GM12891 (cell line): ENCODE results near the gene SLC7A1.
A peak's percentile ranks its signal among the peaks of the same experiment; 100 is the strongest.

Source experiments
- DNase-seq: peaks from one replicate; pipeline ENCODE4 v3.0.0; 2011; ENCODE audit warnings: low spot score; ENCODE audit not compliant: insufficient read length
- FAIRE-seq: peaks from 2 replicates; lab custom pipeline; 2011; peaks lifted over from hg19 to GRCh38; lab: Jason Lieb, UNC
- PAX5 ChIP-seq: IDR thresholded peaks from 2 replicates; pipeline ENCODE4 v1.6.1; 2011; ENCODE audit warnings: low read length, moderate library complexity, mild to moderate bottlenecking; ENCODE audit not compliant: insufficient read depth, severe bottlenecking
- POLR2A ChIP-seq: IDR thresholded peaks from 2 replicates; pipeline ENCODE4 v1.6.1; 2011; ENCODE audit warnings: low read depth, low read length, control low read depth
- POLR2AphosphoS5 ChIP-seq: IDR thresholded peaks from 2 replicates; pipeline ENCODE4 v1.6.1; 2011; ENCODE audit warnings: low read depth, low read length, control low read depth
- POU2F2 ChIP-seq: IDR thresholded peaks from 2 replicates; pipeline ENCODE4 v1.6.1; 2011; ENCODE audit warnings: low read depth, mild to moderate bottlenecking, control low read depth, low read length, moderate library complexity
- SPI1 ChIP-seq: IDR thresholded peaks from 2 replicates; pipeline ENCODE4 v1.6.1; 2011; ENCODE audit warnings: low read depth, low read length, control low read depth
- TAF1 ChIP-seq: IDR thresholded peaks from 2 replicates; pipeline ENCODE4 v1.6.1; 2011; ENCODE audit warnings: low read depth, low read length, control low read depth

SLC7A1 gene

DNA sequence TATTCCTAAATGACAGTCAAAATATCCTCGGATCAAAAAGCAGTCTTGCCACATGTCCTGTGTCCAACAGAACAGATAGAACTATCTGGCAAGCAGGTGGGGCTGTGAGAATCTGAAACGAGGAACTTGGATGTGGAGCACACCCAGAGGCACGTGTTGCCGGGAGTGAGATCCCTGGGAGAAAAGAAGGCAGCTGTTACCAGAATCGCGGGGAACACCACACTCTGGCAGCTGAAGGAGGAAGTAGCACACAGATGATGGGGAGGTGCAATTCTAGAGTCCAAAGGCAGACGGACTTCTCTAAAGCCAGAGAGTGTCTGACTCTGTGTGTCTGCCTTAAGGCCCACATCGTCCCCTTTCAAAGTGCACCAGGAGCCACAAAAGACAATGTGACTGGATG lies 22.3 kb downstream of the SLC7A1 start:
- TF ChIP-seq SPI1, result peak; percentile 42; the same call in 1 of the 2 replicates
- TF ChIP-seq TAF1, result no peak
- peak; percentile 87 for FAIRE-seq
- DNase-seq, result peak; percentile 22

GRCh38 chr13:29572575-29572974 lies 22.9 kb downstream of the SLC7A1 start:
- DNase-seq (no peak), FAIRE-seq (no peak)
- no peak for TF ChIP-seq PAX5
- TF ChIP-seq POLR2A, result no peak
- no peak for TF ChIP-seq POU2F2

- FAIRE-seq (no peak), DNase-seq (no peak)
- no peak for TF ChIP-seq TAF1
- TF ChIP-seq PAX5, result no peak
- no peak for TF ChIP-seq POLR2A
- no peak for TF ChIP-seq POLR2AphosphoS5
- TF ChIP-seq SPI1, result no peak
- TF ChIP-seq POU2F2, result no peak
Observed at GRCh38 chr13:29571876-29572570, 23.5 kb downstream of the SLC7A1 start.

- no peak for FAIRE-seq
- no peak for TF ChIP-seq TAF1
- DNase-seq, result no peak
Observed at GRCh38 chr13:29570051-29570654, 25.3 kb downstream of the SLC7A1 start.

DNA sequence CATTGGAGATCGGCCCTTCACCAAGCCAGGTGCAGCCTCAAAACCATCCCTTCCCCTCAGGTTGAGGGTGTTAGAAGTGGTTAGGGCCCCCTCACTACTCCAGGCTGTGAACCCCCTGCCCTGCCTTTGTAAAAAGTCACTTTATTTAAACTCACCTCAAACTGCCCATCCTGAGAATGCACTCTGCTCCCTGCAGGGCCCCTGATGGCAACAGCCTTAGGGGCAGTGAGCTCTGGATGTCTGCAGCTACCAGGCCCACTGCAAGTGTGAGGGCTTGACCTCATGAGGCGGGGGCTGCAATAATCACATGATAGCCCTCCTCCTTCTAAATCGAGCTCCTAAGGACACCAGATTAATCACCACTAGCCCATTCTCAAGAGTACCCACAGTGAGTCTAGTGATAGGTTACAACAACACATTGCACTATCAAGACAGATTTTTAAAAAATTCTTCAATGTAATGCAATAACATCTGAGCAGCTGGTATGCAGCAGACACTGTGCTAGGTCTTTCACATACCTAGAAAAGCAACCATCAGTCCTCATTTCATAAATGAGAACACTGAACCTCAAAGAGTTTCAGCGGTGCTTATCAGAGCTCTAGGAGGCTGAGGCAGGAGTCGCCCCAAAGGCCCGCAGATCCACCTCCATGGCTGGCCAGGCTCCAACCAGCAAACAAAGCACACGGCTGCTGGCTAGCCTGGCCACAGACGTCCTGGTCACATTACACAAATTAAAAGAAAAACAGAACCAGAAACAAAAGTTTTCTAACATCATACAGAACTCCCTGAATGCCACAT lies 26.0 kb downstream of the SLC7A1 start:
- FAIRE-seq (peak; percentile 13), DNase-seq (no peak)
- TF ChIP-seq SPI1, result no peak
- TF ChIP-seq POU2F2, result no peak
- no peak for TF ChIP-seq PAX5
- TF ChIP-seq POLR2AphosphoS5, result no peak
- no peak for TF ChIP-seq TAF1
- no peak for TF ChIP-seq POLR2A

DNA sequence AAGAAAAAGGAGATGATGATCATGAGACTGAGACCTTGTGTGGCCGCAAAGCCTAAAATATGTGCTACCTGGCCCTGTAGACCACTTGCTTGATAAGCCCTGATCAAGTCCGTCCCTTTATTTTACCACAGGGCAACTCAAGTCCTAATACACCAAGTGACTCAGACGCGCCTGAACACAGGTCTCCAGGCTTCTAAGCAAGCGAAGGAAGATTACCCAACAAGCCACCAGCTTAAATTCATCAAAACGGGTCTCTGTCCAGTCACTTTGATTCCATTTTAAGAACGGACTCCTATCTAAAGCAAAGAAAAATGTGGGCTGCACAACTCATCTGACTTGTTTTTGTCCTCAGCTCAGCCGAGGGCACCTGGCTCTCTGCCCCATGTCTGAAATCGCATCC lies 26.8 kb downstream of the SLC7A1 start:
- TF ChIP-seq POLR2A (no peak), PAX5 (no peak), POU2F2 (0 out of 2 replicates have a peak, but pooled peaks have one; percentile 0)
- FAIRE-seq, result no peak

DNA sequence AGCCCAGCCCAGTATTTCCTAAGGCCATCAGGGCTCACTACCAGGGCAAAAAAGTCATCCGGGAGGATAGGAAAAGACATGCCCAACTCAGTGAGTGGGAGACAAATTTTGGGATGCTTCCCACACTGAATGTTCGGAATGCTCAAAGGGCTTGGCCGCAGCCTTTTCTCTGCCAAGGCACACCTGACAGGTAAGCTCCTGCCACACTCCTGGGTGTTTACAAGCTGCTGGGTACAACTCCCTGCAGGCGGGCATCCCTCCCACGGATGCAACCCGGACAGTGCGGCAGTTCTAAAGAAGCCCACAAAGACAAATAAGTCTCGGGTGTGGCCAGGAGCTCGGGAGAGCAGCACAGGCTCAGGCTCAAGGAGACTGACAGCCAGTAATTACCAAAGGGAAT lies 28.1 kb downstream of the SLC7A1 start:
- DNase-seq (no peak), FAIRE-seq (no peak)
- no peak for TF ChIP-seq TAF1
- no peak for TF ChIP-seq POLR2A
- no peak for TF ChIP-seq SPI1
- no peak for TF ChIP-seq POLR2AphosphoS5
- no peak for TF ChIP-seq POU2F2
- TF ChIP-seq PAX5, result no peak

More for the DNA sequence above, 26.8 kb downstream of the SLC7A1 start:
- DNase-seq, result no peak

- TF ChIP-seq TAF1 (no peak), POLR2A (no peak)
- no peak for DNase-seq
- FAIRE-seq, result no peak
Observed at GRCh38 chr13:29566206-29566605, 29.3 kb downstream of the SLC7A1 start.

DNA sequence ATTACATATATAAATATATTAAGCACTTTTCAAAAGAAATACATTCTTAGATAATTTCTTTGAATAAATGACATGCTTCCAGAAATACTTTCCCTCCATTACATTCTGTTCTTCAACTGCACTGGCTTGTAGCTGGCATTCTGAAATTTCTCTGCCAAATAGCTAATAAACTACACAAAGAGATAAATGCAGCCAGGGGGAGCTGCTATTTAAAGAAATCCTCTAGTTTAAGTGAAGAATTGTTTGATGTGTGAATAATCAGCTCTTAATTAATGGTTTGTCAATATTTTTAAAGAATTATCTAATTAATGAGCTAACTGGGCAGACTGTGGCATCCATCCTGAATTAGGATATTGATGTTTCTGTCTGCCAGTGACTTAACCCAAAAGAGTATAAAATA lies 30.7 kb downstream of the SLC7A1 start:
- FAIRE-seq, result no peak
- TF ChIP-seq TAF1, result no peak
- TF ChIP-seq POU2F2, result no peak
- no peak for TF ChIP-seq POLR2AphosphoS5
- TF ChIP-seq POLR2A, result no peak
- no peak for TF ChIP-seq PAX5
- TF ChIP-seq SPI1, result no peak
- no peak for DNase-seq

GRCh38 chr13:29564373-29564772 lies 31.1 kb downstream of the SLC7A1 start:
- TF ChIP-seq POLR2A, result no peak
- TF ChIP-seq TAF1, result no peak
- TF ChIP-seq POU2F2, result no peak
- no peak for DNase-seq
- no peak for FAIRE-seq
